Activated CD4-positive, alpha-beta memory T cell treated with anti-CD3 and anti-CD28 coated beads for 36 hours (primary cell): Measurements from ENCODE around the gene EMC8. TPM values are rescaled to one million over a fixed set of nuclear protein-coding genes. Genes with fewer than 3 reads are reported as not detected.

Experiments used
- CTCF ChIA-PET: fragments of 350-600 bp; sonication (Branson Sonifier 250); formaldehyde crosslinking; loops from one replicate; lab custom pipeline; 2021; ENCODE audit warnings: antibody characterized with exemption, inconsistent platforms; lab: Charles Lee
- POLR2A ChIA-PET: fragments of 350-600 bp; sonication (Branson Sonifier 250); formaldehyde crosslinking; loops from one replicate; lab custom pipeline; 2021; ENCODE audit warnings: antibody characterized with exemption; lab: Charles Lee
- DNase-seq: peaks from one replicate; pipeline ENCODE4 v3.0.0-alpha.2; 2020
- H3K27ac Mint-ChIP-seq: one replicate; pipeline ENCODE4 v1.8.0; 2021; ENCODE audit warnings: mixed read lengths
- H3K27me3 Mint-ChIP-seq: one replicate; pipeline ENCODE4 v1.8.0; 2021; ENCODE audit warnings: mixed read lengths
- H3K36me3 Mint-ChIP-seq: one replicate; pipeline ENCODE4 v1.8.0; 2021; ENCODE audit warnings: mixed read lengths
- H3K4me1 Mint-ChIP-seq: one replicate; pipeline ENCODE4 v1.8.0; 2021; ENCODE audit warnings: low read depth, mixed read lengths
- H3K4me3 Mint-ChIP-seq: one replicate; pipeline ENCODE4 v1.8.0; 2021; ENCODE audit warnings: mild to moderate bottlenecking, mixed read lengths
- H3K9me3 Mint-ChIP-seq: one replicate; pipeline ENCODE4 v1.8.0; 2021; ENCODE audit warnings: mixed read lengths
- intact Hi-C: fragments of 100-400 bp; cut with micrococcal nuclease; formaldehyde crosslinking; loops from one replicate; pipeline ENCODE4 v1.15.1; 2023
- total RNA-seq, 2 experiments: library from RNA; stranded (reverse); gene quantifications; one replicate each; pipeline ENCODE4 v1.2.3, GENCODE V29; 2021

EMC8 gene
- total RNA-seq, result 10 to 100 TPM; 27.5 to 27.9 TPM

- intact Hi-C loops, result no loop called here
- H3K9me3 Mint-ChIP-seq, result no peaks in the 10 kb centered on the region
- H3K36me3 Mint-ChIP-seq, result peaks cover 43% of the 10 kb centered on the region
- peaks cover 57% of the 10 kb centered on the region for H3K4me1 Mint-ChIP-seq
- H3K27ac Mint-ChIP-seq, result peak within 1 kb of the TSS; percentile 85
- POLR2A ChIA-PET, result interaction anchor here (0.6 kb wide), 1 partner anchor 11 kb away, joined by 3 read pairs; no protein-coding TSS in a partner anchor
- H3K4me3 Mint-ChIP-seq, result peak within 1 kb of the TSS; percentile 86
- DNase-seq, result peak; percentile 96
- CTCF ChIA-PET, result interaction anchor here (1.7 kb wide), 1 partner anchor 22 kb away, joined by 11 read pairs; no protein-coding TSS in a partner anchor
- no peaks in the 10 kb centered on the region for H3K27me3 Mint-ChIP-seq
Observed at GRCh38 chr16:85799497-85800320, at the start of gene EMC8, which contains the start of gene COX4I1. EMC8 (minus strand) TSS chr16:85799544; CDS start chr16:85799295, 249 bp downstream. COX4I1 (plus strand) TSS chr16:85799695; CDS start chr16:85801206, 1,511 bp downstream.

DNA sequence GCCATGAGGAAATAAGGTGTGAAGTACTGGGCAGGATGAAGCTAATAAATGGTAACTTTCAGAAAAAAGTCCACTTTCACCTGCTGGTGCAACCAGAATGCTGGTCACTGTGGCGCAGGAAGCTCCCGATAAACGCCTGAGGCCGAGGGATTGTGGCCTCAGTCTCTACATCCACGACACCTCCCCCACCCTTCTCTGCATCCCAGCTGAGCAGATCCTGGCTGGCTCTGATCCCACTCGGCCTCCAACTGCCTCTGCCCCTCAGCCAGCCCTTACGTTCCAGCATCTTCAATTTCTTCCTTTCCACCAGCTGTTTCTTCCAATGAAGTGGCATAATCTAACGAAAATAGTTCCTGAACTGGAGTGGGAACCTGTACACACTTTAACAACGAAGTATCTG is 49.6 kb upstream of the EMC8 start:
- no peak for DNase-seq
- peaks cover 29% of the 10 kb centered on the region for H3K27me3 Mint-ChIP-seq

DNA sequence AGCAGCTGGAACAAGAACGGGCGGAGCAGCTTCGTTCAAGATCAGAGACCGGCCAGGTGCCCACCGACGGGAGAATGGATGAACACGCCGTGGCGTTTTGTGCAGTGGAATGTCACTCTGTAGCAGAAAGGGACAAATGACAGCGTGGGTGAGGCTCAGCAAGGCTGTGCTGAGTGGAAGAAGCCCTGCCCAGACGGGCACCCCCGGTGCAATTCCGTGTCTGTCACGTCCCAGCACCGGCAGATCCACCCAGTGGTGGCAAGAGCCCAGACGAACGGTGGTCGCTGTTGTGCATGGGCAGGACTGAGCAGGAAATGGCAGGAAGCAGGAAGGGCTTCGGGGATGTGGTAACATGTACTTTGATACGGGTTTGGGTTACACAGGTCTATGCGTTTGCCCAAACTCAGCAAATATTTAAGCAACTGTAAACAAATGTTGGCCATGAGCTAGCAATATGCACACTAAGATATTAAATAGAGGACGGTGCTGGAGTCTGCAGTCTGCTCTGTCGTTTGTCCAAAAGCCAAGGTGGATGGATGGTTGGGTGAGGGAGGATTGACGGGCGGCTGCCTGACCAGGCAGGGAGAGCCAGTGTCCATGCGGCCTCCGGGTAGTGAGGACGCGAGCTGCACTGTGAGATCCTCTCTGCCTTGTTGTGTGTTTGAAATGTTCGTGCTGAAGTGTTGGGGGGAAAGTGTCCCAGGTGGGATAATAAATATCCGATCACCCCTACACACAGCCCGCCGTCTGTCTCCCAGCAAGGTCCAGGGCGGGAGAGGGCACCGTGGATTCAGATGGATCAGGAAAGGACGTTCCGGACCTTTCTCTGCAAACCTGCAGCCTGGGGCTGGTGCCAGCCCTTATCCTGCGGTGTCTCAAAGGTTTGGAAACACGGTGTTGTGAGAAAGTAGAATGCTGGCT is 48.6 kb upstream of the EMC8 start:
- intact Hi-C loops, result no loop called here
- ChIA-PET CTCF (no interaction called here), POLR2A (no interaction called here)
- H3K4me1 Mint-ChIP-seq, result peaks cover 3% of the 10 kb centered on the region
- no peak overlapping the region for H3K27ac Mint-ChIP-seq
- no peaks in the 10 kb centered on the region for H3K36me3 Mint-ChIP-seq
- peaks cover 31% of the 10 kb centered on the region for H3K27me3 Mint-ChIP-seq
- no peak for DNase-seq
- no peaks in the 10 kb centered on the region for H3K9me3 Mint-ChIP-seq
- no peak overlapping the region for H3K4me3 Mint-ChIP-seq

More for the DNA sequence above, 49.6 kb upstream of the EMC8 start:
- Mint-ChIP-seq H3K36me3 (no peaks in the 10 kb centered on the region), H3K27ac (no peak overlapping the region), H3K9me3 (no peaks in the 10 kb centered on the region), H3K4me1 (peaks cover 3% of the 10 kb centered on the region), H3K4me3 (no peak overlapping the region)
- ChIA-PET POLR2A (no interaction called here), CTCF (interaction anchor here (0.9 kb wide), 1 partner anchor 27 kb away, joined by 3 read pairs; no protein-coding TSS in a partner anchor)
- intact Hi-C loops, result no loop called here

DNA sequence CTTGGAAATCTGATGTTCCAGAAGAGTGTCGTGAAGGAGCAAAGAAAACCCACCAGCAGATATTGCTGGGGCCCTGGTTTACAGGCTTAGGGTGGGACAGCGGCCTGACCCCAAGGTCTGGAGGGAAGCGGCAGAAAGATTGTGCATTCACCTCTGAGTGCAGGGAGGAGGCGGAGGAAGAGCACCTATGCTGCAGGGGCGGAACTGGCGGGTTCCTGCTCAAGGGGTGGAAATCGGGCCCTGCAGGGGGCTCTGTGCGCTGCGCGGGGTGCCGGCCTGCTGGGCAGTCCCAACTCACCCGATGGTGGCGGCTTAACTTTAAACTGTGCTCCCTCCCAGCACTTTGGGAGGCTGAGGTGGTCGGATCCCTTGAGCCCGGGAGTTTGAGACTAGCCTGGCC is 47.7 kb upstream of the EMC8 start:
- H3K9me3 Mint-ChIP-seq, result no peaks in the 10 kb centered on the region
- no peak overlapping the region for H3K4me3 Mint-ChIP-seq
- H3K27me3 Mint-ChIP-seq, result peaks cover 32% of the 10 kb centered on the region
- DNase-seq, result no peak
- intact Hi-C loops, result no loop called here
- H3K36me3 Mint-ChIP-seq, result no peaks in the 10 kb centered on the region
- ChIA-PET POLR2A (no interaction called here), CTCF (no interaction called here)
- no peak overlapping the region for H3K27ac Mint-ChIP-seq
- H3K4me1 Mint-ChIP-seq, result peaks cover 3% of the 10 kb centered on the region

DNA sequence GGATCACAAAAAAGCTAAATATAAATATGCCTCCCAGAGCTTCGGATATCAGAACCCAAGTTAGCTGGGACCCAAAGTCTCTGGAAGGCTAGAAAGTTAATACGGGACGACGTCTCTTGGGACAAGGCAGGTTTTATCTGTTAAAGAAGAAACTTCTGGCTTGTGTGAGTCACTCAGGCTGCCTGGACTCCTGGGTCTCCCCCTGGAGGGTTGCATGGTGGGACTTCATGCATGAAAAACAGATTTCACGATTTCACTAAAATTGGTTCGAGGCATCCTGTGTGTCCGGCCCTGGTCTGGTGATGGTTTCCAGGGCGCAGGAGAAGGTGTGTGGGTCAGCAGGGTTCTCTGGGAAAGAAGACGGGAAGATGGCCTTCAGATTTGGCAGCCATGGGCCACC is 47.1 kb upstream of the EMC8 start:
- Mint-ChIP-seq H3K36me3 (no peaks in the 10 kb centered on the region), H3K4me1 (peaks cover 3% of the 10 kb centered on the region), H3K4me3 (no peak overlapping the region), H3K9me3 (no peaks in the 10 kb centered on the region), H3K27ac (no peak overlapping the region), H3K27me3 (peaks cover 32% of the 10 kb centered on the region)
- POLR2A ChIA-PET, result no interaction called here
- CTCF ChIA-PET, result no interaction called here
- no peak for DNase-seq
- intact Hi-C loops, result no loop called here

DNA sequence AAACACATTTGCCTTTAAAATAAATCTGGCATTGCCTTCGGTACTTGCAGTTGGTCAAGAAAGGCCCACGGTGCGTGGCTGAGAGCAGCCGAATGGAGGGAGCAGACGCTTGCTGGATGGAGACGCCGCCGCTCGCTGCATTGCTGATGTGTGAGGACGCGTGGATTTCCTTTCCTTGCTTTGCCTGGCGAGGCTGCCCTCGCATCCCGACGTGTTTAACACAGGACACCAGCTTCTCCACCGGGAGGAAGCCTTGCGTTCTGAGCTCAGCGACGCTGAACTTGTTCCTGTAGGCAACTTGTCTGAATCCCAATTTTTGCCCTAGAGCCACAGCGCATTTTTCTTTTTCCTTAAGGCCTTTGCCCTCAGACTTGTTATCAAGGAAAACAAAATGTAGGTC is 45.9 kb upstream of the EMC8 start:
- intact Hi-C loops, result no loop called here
- POLR2A ChIA-PET, result no interaction called here
- H3K27ac Mint-ChIP-seq, result no peak overlapping the region
- H3K36me3 Mint-ChIP-seq, result no peaks in the 10 kb centered on the region
- peaks cover 3% of the 10 kb centered on the region for H3K4me1 Mint-ChIP-seq
- H3K4me3 Mint-ChIP-seq, result no peak overlapping the region
- CTCF ChIA-PET, result interaction anchor here (0.9 kb wide), 1 partner anchor 24 kb away, joined by 3 read pairs; no protein-coding TSS in a partner anchor
- H3K9me3 Mint-ChIP-seq, result no peaks in the 10 kb centered on the region
- no peak for DNase-seq
- H3K27me3 Mint-ChIP-seq, result peaks cover 34% of the 10 kb centered on the region

DNA sequence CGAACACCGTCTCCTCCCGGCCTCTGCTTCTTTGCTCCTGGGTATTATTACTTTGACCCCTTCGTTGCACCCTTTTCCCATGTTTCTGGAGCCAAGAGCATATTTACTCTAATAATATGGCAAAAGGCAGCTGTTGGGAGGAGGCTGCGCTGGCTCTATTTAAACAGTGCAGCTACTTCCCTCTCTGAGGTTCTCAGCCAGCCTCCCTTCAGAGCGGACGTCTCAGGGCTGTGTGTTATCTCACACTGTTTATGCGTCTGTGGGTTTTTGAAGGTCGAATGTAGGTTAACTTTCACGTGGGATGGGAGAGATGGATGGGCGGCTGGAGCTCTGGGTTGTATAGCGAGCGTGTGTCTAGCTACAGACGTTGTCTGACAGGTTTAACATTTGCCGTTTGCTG is 45.4 kb upstream of the EMC8 start:
- no peak overlapping the region for H3K27ac Mint-ChIP-seq
- H3K27me3 Mint-ChIP-seq, result peaks cover 39% of the 10 kb centered on the region

DNA sequence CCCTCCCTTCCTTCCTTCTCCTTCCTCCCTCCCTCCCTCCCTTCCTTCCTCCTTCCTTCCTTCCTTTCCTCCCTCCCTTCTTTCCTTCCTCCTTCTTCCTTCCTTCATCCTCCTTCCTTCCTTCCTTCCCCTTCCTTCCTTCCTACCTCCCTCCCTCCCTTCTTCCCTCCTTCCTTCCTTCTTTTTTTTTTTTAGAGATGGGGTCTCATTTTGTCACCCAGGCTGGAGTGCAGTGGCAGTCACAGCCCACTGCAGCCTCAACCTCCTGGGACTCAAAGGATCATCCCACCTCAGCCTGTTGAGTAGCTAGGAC is 44.8 kb upstream of the EMC8 start:
- Mint-ChIP-seq H3K27me3 (peaks cover 41% of the 10 kb centered on the region), H3K4me1 (peaks cover 3% of the 10 kb centered on the region), H3K27ac (no peak overlapping the region), H3K9me3 (no peaks in the 10 kb centered on the region), H3K4me3 (no peak overlapping the region), H3K36me3 (no peaks in the 10 kb centered on the region)
- CTCF ChIA-PET, result no interaction called here
- POLR2A ChIA-PET, result no interaction called here
- intact Hi-C loops, result no loop called here
- no peak for DNase-seq

More for the DNA sequence above, 45.4 kb upstream of the EMC8 start:
- no peak for DNase-seq
- ChIA-PET POLR2A (no interaction called here), CTCF (interaction anchor here (0.9 kb wide), 1 partner anchor 23 kb away, joined by 3 read pairs; no protein-coding TSS in a partner anchor)
- Mint-ChIP-seq H3K4me3 (no peak overlapping the region), H3K9me3 (no peaks in the 10 kb centered on the region), H3K36me3 (no peaks in the 10 kb centered on the region), H3K4me1 (peaks cover 3% of the 10 kb centered on the region)
- intact Hi-C loops, result no loop called here

DNA sequence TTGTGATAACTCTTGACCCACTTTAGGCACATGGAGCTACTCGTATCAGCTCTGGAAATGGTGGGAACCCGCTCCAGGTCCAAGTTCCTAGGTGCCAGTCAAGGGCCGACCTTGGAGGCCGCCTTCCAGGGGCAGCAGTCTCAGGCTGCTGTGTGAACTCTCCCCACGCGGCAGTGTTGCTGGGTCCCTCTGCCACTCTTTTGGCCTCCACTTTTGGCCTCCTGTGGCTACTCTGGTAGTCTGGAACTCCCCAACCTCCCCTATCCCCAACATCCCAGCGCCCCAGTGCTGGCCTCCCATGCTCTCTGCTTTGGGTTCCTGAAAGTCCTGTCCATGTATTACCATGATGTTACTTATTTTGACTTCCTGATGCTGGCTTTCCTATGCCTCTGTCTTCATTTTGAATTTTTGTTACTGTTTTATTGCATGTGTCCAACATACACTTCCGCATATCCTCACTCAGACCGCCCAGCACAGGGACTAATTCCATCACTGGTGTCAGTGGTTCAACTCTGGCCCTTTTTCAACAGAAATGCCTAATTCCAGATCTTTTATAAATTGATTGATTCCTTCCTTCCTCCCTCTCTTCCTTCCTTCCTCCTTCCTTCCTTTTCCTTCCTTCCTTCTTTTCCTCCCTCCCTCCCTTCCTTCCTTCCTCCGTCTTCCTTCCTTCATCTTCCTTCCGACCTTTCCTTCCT is 44.3 kb upstream of the EMC8 start:
- no peak for DNase-seq
- no peak overlapping the region for H3K27ac Mint-ChIP-seq
- peaks cover 44% of the 10 kb centered on the region for H3K27me3 Mint-ChIP-seq
- no peaks in the 10 kb centered on the region for H3K36me3 Mint-ChIP-seq
- ChIA-PET CTCF (no interaction called here), POLR2A (no interaction called here)
- no peak overlapping the region for H3K4me3 Mint-ChIP-seq
- intact Hi-C loops, result no loop called here
- no peaks in the 10 kb centered on the region for H3K9me3 Mint-ChIP-seq
- peaks cover 3% of the 10 kb centered on the region for H3K4me1 Mint-ChIP-seq

GRCh38 chr16:85842848-85843247 is 43.5 kb upstream of the EMC8 start:
- Mint-ChIP-seq H3K9me3 (no peaks in the 10 kb centered on the region), H3K27me3 (peaks cover 41% of the 10 kb centered on the region), H3K27ac (no peak overlapping the region), H3K4me1 (peaks cover 3% of the 10 kb centered on the region), H3K36me3 (no peaks in the 10 kb centered on the region), H3K4me3 (no peak overlapping the region)
- no peak for DNase-seq
- ChIA-PET CTCF (no interaction called here), POLR2A (no interaction called here)
- intact Hi-C loops, result no loop called here

- H3K4me1 Mint-ChIP-seq, result peaks cover 3% of the 10 kb centered on the region
- H3K9me3 Mint-ChIP-seq, result no peaks in the 10 kb centered on the region
- no peak overlapping the region for H3K27ac Mint-ChIP-seq
- peaks cover 41% of the 10 kb centered on the region for H3K27me3 Mint-ChIP-seq
- POLR2A ChIA-PET, result no interaction called here
- no peak overlapping the region for H3K4me3 Mint-ChIP-seq
- no peak for DNase-seq
- CTCF ChIA-PET, result no interaction called here
- intact Hi-C loops, result no loop called here
- H3K36me3 Mint-ChIP-seq, result no peaks in the 10 kb centered on the region
Observed at GRCh38 chr16:85842435-85842834, 43.1 kb upstream of the EMC8 start.
